Measurements from ENCODE around the gene FAM227B. TPM values are rescaled to one million over a fixed set of nuclear protein-coding genes. Genes with fewer than 3 reads are reported as not detected.
A peak's percentile ranks its signal among the peaks of the same experiment; 100 is the strongest.

The FAM227B gene
- total RNA-seq, 6 experiments from 2014 or later, result 4.3 to 7.5 (median 5.7) TPM

DNA sequence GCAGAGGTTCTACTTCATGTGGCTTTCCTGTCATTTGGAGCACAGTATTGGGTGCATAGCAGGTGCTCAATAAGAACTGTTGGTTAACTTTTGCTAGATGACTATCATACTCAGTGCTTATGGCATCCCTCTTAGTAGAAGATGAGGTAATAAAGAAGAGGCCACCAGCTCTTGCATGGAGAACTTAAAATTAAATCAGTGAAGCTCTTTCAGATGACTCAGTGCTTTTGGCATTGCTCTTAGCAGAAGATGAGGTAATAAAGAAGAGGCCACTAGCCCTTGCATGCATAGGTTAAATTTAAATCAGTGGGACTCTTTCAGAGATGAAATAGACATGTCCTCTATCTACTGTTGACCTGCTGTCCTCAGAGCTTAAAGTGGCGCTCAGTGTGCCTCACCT is 307.0 kb downstream of the FAM227B start:
- Mint-ChIP-seq H3K9me3 (no peaks in the 10 kb centered on the region), H3K27ac (peak overlapping the region; percentile 71), H3K4me3 (no peak overlapping the region; the same call in 1 of the 2 replicates), H3K27me3 (ENCODE audit: insufficient read depth) (no peaks in the 10 kb centered on the region), H3K36me3 (ENCODE audit: low read depth) (peaks cover 29% of the 10 kb centered on the region), H3K4me1 (ENCODE audit: low read depth) (peaks cover 47% of the 10 kb centered on the region)
- DNase-seq, result peak; percentile 82
- TF ChIP-seq, protein P1, sequence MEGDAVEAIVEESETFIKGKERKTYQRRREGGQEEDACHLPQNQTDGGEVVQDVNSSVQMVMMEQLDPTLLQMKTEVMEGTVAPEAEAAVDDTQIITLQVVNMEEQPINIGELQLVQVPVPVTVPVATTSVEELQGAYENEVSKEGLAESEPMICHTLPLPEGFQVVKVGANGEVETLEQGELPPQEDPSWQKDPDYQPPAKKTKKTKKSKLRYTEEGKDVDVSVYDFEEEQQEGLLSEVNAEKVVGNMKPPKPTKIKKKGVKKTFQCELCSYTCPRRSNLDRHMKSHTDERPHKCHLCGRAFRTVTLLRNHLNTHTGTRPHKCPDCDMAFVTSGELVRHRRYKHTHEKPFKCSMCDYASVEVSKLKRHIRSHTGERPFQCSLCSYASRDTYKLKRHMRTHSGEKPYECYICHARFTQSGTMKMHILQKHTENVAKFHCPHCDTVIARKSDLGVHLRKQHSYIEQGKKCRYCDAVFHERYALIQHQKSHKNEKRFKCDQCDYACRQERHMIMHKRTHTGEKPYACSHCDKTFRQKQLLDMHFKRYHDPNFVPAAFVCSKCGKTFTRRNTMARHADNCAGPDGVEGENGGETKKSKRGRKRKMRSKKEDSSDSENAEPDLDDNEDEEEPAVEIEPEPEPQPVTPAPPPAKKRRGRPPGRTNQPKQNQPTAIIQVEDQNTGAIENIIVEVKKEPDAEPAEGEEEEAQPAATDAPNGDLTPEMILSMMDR (IDR thresholded peaks at IDR 0.05), result no peak

DNA sequence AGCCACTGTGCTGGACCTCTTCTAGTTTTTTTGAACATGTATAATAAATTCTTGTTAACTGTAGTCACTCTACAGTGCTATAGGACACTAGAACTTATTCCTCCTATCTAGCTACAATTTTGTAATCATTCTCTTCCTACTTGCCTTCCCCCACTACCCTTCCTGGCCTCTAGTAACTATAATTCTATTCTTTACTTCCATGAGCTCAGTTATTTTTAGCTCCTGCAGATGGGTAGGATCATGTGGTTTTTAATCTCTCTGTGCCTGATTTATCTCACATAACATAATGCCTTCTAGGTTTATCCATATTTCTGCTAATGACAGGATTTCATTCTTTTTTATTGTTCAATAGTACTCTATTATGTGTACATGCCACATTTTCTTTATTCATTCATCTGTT is 310.7 kb downstream of the FAM227B start:
- Mint-ChIP-seq H3K36me3 (ENCODE audit: low read depth) (peaks cover 34% of the 10 kb centered on the region), H3K4me3 (peak overlapping the region; percentile 12; the same call in 1 of the 2 replicates), H3K27ac (no peak overlapping the region), H3K27me3 (ENCODE audit: insufficient read depth) (no peaks in the 10 kb centered on the region), H3K4me1 (ENCODE audit: low read depth) (peaks cover 41% of the 10 kb centered on the region), H3K9me3 (no peaks in the 10 kb centered on the region)
- TF ChIP-seq, protein P1 (IDR thresholded peaks at IDR 0.05), result no peak
- DNase-seq, result no peak

DNA sequence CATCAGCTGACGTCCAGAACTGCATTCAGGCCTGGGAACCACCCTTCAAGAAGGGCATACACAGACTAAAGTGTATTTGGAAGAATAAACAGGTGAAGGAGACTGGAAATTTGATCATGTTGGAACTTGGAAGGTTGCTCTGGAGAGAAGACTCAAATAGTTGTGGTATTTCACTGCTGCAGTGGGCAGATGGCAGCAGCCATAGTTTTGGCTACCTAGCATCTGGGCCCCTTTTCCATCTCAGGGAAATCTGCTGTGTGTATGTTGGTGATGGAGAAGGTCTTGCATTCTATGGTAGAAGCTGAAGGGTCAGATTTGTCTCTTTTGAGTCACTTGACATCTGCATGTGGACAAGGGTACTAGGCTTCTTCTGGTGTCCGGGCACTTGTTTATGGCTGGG is 311.9 kb downstream of the FAM227B start:
- H3K4me1 Mint-ChIP-seq (ENCODE audit: low read depth), result peaks cover 30% of the 10 kb centered on the region
- no peaks in the 10 kb centered on the region for H3K27me3 Mint-ChIP-seq (ENCODE audit: insufficient read depth)
- H3K27ac Mint-ChIP-seq, result no peak overlapping the region
- TF ChIP-seq, protein P1 (IDR thresholded peaks at IDR 0.05), result no peak
- no peak overlapping the region for H3K4me3 Mint-ChIP-seq
- H3K9me3 Mint-ChIP-seq, result no peaks in the 10 kb centered on the region
- peaks cover 37% of the 10 kb centered on the region for H3K36me3 Mint-ChIP-seq (ENCODE audit: low read depth)
- DNase-seq, result no peak

DNA sequence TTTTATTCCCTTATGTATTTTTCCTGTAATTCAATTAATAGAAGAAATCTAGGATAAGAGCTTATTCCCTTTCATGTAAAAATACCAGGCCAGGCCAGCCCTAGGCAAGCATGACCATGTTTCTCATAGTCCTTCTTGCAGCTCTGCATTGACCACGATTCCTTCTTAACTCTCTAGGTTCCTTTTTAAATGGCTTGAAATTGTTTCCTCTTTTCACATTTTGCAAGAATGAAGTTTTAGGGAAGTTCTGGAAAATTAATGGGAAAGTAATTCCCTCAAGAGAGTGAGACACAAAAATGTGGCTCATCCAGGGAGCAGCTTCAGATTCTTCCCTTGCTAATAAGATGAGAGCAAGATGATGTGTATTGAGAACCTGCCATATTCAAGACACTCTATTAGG is 314.1 kb downstream of the FAM227B start:
- no peak overlapping the region for H3K4me3 Mint-ChIP-seq
- peaks cover 16% of the 10 kb centered on the region for H3K4me1 Mint-ChIP-seq (ENCODE audit: low read depth)
- peaks cover 37% of the 10 kb centered on the region for H3K36me3 Mint-ChIP-seq (ENCODE audit: low read depth)
- TF ChIP-seq, protein P1 (IDR thresholded peaks at IDR 0.05), result no peak
- no peak for DNase-seq
- H3K27ac Mint-ChIP-seq, result no peak overlapping the region
- no peaks in the 10 kb centered on the region for H3K27me3 Mint-ChIP-seq (ENCODE audit: insufficient read depth)
- no peaks in the 10 kb centered on the region for H3K9me3 Mint-ChIP-seq

DNA sequence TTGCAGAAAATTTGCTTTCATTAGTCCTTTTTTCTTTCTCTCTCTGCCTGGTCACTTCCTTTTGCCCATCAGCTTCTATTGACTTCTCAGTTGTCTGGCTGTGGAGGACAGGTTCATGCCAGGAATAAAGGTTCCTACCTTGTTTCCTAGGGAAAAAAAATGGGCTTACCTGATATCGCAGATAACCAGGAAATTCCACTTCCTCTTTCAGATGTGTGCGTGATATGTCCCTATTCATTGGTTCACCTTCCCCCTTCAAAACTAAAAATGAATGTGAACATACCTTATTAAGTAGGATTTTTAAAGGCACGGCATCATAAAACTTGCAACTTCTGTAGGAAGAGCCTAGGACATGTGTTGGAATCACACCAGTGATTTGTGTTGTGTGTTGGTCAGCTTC is 317.6 kb downstream of the FAM227B start:
- H3K4me3 Mint-ChIP-seq, result no peak overlapping the region

More for the DNA sequence above, 317.6 kb downstream of the FAM227B start:
- no peak for DNase-seq
- TF ChIP-seq, protein P1 (IDR thresholded peaks at IDR 0.05), result no peak
- Mint-ChIP-seq H3K27ac (no peak overlapping the region), H3K36me3 (ENCODE audit: low read depth) (peaks cover 46% of the 10 kb centered on the region), H3K4me1 (ENCODE audit: low read depth) (peaks cover 14% of the 10 kb centered on the region), H3K27me3 (ENCODE audit: insufficient read depth) (no peaks in the 10 kb centered on the region), H3K9me3 (no peaks in the 10 kb centered on the region)

Data from HFFc6 (cell line).